ENCODE results near the gene ASB7.

ASB7 gene

GRCh38 chr15:100597862-100598261 is 4.5 kb upstream of the ASB7 start:
- DNase-seq (ENCODE audit: low read depth), result no peak

GRCh38 chr15:100598655-100599054 is 3.7 kb upstream of the ASB7 start:
- no peak for DNase-seq (ENCODE audit: low read depth)

GRCh38 chr15:100601163-100601562 is 1.2 kb upstream of the ASB7 start:
- DNase-seq (ENCODE audit: low read depth), result no peak

- DNase-seq (ENCODE audit: low read depth), result no peak
Observed at GRCh38 chr15:100601617-100602063, 749 bp upstream of the ASB7 start.

GRCh38 chr15:100602823-100603393 is 519 bp downstream of the ASB7 start:
- no peak for DNase-seq (ENCODE audit: low read depth)

GRCh38 chr15:100612539-100612938 is 10.2 kb downstream of the ASB7 start:
- no peak for DNase-seq (ENCODE audit: low read depth)

- DNase-seq (ENCODE audit: low read depth), result no peak
Observed at GRCh38 chr15:100613208-100613607, 10.8 kb downstream of the ASB7 start.

DNA sequence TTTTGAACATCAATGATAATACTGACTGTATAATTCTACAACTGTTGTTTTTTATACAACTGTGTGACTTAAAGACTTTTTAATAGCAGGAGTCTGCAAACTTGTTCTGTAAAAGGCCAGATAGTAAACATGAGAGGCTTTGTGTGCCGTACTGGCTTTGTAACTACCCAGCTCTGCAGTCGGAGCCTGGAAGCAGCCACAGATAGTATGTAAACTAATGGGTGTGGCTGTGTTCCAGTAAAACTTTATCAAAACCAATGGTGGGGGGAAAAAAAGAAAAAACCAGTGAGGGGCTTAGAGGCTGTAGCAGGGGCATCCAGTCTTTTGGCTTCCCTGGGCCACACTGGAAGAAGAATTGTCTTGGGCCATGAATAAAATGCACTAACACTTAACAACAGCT is 11.9 kb downstream of the ASB7 start:
- no peak for DNase-seq (ENCODE audit: low read depth)

DNA sequence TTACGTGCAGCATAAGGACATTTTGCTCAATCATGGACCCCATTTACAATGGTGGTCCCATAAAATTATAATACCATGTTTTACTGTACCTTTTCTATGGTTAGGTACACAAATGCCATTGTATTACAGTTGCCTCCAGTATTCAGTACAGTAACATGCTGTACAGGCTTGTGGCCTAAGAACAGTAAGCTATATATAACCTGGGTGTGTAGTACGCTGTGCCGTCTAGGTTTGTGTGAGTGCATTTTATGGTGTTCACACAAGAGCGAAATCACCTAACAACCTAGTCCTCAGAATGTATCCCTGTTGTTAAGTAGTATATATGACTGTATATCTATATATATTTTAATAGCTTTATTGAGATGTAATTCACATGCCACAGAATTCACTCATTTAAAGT is 12.5 kb downstream of the ASB7 start:
- DNase-seq (ENCODE audit: low read depth), result no peak

- DNase-seq (ENCODE audit: low read depth), result no peak
Observed at GRCh38 chr15:100615801-100616200, 13.4 kb downstream of the ASB7 start.

DNA sequence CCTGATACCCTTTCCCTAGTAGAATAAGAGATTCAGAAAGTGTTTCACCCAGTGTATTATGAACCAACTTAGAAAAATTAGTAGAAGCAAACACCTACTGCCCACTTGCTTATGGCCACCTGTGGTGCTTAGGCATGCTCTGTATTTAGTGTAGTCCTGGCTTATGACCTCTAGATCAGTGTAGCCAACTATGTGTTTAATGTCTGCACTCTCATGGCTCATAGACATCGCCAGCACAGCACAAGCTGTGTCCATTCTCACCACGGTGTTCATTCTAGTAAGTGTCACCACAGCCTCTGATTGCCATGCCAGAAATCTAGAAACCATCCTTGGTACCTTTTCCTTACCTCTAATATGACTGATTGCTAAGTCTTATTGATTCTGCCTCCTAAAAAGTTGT is 14.3 kb downstream of the ASB7 start:
- no peak for DNase-seq (ENCODE audit: low read depth)

GRCh38 chr15:100623301-100623700 is 20.9 kb downstream of the ASB7 start:
- peak; percentile 20 for DNase-seq (ENCODE audit: low read depth)

- peak; percentile 50 for DNase-seq (ENCODE audit: low read depth)
Observed at GRCh38 chr15:100627789-100628395, 25.5 kb downstream of the ASB7 start.

GRCh38 chr15:100628746-100629145 is 26.4 kb downstream of the ASB7 start:
- no peak for DNase-seq (ENCODE audit: low read depth)

DNA sequence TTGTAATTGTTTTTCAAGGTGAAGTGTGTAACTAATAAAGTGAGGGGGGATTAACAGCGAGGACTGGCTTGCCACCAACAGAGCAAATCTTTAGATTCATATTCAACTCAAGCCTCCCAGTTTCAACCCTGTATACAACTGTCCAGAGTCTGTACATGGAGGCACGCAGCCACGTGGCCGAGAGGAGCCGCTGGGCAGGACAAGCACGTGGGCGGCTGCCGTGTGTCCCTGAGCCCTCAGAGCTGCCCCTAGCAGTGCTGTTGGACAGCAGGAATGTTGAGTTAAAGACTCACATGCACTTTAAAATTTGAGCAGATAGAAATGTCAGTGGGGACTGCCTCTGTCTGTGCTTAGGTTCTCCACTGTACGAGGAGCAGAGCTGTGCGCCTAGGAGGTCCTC is 29.4 kb downstream of the ASB7 start:
- DNase-seq (ENCODE audit: low read depth), result no peak

- DNase-seq (ENCODE audit: low read depth), result no peak
Observed at GRCh38 chr15:100633763-100634075, 31.3 kb downstream of the ASB7 start.

DNA sequence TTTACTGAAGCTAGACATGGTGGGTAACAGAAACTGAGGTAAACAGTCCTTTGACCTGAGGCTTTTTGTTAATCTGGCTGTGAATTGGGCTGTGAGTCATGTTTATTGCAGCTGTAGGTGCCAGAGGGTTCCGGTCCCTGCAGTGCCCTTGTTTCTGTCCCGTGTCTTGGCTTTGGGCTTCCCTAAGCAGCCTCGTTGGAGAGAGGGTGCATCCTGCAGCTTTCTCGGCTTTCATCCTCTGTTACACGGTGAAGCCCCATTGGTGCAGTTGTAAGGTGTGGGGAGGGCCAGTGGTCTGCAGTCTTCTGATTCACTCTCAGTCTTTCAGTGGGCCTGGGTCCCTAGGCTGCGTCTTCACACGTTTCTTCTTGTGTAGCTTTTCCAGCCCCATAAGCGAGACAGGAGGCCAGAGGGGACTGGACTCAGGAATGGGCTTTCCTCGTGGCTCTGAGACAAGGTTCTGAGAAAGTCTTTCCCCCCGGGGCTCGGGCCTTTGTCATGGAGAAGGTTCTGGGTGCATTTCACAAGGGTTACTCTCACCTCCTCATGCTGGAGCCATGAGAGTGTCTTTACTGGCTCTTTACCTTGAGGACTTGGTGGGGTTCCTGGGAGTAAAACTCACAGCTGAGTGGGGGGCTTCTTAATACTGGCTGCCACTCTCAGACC is 33.1 kb downstream of the ASB7 start:
- no peak for DNase-seq (ENCODE audit: low read depth)

DNA sequence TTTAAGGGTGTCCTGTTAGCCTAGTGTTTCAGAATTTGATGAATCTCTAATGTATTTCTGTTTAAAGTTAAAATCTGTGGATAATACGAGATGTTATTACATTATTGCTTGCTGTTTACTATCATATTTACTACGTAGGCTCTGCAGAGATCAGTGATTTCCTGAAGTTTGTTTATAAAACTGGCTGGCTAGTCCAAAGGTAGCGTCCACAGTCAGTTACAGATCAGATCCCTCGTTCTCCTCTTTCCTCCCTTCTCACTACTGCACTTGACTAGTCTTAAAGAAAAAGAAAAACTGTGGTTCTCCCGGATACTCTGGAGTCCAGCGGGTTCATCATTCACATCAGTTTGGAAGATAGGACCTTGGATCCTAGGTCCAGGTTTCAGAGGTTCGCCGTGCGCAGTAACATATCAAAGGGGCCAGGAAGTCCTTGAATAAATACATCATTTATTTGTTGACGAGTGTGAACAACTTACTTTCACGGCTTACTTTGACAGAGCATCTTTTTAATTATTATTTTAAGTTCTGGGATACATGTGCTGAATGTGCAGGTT is 35.9 kb downstream of the ASB7 start:
- no peak for DNase-seq (ENCODE audit: low read depth)

- DNase-seq (ENCODE audit: low read depth), result no peak
Observed at GRCh38 chr15:100642213-100642949, 40.0 kb downstream of the ASB7 start.

GRCh38 chr15:100642950-100643338 is 40.6 kb downstream of the ASB7 start:
- DNase-seq (ENCODE audit: low read depth), result no peak

DNA sequence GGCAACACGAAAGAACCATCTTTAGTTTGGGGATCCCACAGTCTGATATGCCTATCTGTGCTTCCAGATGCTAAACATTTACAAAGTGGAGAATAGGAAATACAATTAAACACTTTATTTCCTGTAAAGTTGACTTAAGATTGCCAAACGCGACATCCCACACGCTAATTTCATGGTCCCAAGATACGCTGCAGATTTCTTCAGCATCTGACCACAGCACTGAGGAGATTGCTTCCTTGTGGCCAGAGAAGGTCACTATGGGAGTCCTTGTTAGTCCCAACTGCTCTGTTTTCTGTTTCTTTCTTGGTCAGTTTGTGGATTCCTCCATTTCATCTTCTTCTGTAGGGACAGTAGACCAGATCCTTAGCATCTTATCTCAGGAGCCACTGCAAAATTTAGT is 43.3 kb downstream of the ASB7 start:
- DNase-seq (ENCODE audit: low read depth), result no peak

DNA sequence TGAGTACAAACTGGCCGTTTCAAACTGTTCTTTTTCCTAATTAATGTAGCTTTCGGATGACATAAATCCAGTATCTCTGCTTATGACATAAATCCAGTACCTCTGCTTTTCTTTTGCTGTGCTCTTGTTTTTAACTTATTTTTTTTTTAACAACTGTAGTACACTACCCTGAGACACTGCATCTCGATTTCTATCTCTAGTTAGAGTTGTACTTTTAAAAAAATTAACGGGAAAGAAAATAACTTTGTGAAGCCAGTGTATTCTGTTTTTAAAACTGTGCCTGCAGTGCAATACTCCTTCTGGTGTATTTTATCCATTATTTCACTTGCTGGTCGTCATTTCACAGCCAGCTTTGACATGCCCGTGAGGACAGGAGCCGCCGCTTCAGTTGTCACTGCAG is 46.6 kb downstream of the ASB7 start:
- no peak for DNase-seq (ENCODE audit: low read depth)

GRCh38 chr15:100650685-100651084 is 48.3 kb downstream of the ASB7 start:
- no peak for DNase-seq (ENCODE audit: low read depth)
